ENCODE results near the gene NT5C3A.

- TF ChIP-seq EZH2phosphoT487 (IDR thresholded peaks at IDR 0.05; ENCODE audit: low read depth, severe bottlenecking, unreplicated experiment) (no peak), EZH2 (IDR thresholded peaks at IDR 0.05; ENCODE audit: borderline replicate concordance) (no peak)
Measured at GRCh38 chr7:33044401-33044718, 18.2 kb downstream of the NT5C3A start.
